Measurements from ENCODE around the gene PRKAA1.

The PRKAA1 gene

DNA sequence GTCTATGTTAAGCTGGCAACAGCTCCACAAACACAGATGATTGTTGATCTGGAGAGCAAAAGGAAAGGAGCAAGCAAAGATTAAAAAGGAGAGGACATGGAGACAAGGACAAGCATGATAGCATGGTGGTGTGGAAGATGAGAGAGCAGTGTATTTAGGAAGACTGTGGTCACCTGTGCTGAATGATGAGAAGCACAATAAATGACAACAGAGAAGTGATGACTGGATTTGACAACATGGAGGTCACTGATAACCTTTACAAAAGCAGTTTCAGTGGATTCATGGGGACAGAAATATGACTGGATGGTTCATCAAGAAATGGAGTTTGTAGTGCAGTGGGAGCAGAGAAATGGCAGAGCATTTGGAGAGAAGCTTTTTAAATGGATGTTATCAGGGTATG lies 62.6 kb downstream of the PRKAA1 start:
- H4K91ac ChIP-seq (ENCODE audit: low read depth, low read length, poor library complexity), result no peak overlapping the region
- H3K18ac ChIP-seq (ENCODE audit: low read length), result no peak overlapping the region
- H3K4me2 ChIP-seq (ENCODE audit: insufficient read depth, low read length, poor library complexity, severe bottlenecking), result no peak overlapping the region
- no peak overlapping the region for H2BK15ac ChIP-seq (ENCODE audit: low read length)
- no peak overlapping the region for H3K14ac ChIP-seq (ENCODE audit: low read length)
- no peak overlapping the region for H3K27ac ChIP-seq (replicated peaks; ENCODE audit: low read length)
- H4K8ac ChIP-seq (ENCODE audit: low read depth, low read length), result no peak overlapping the region
- H3K9me3 ChIP-seq (replicated peaks in 1 of 2; ENCODE audit: control insufficient read depth in 2 of 2, insufficient read depth in 1 of 2, low read depth in 1 of 2, low read length in 2 of 2), result peaks cover 0 to 16% of the 10 kb centered on the region in 2 donors
- DNase-seq (ENCODE audit: low spot score), result no peak
- no peaks in the 10 kb centered on the region for H3K4me1 ChIP-seq (ENCODE audit: control insufficient read depth in 2 of 2, insufficient read depth in 1 of 2, low read depth in 1 of 2, low read length in 2 of 2)
- H2AFZ ChIP-seq (ENCODE audit: low read length), result no peak overlapping the region
- H3K4ac ChIP-seq (ENCODE audit: low read length), result no peak overlapping the region
- H2AK5ac ChIP-seq (ENCODE audit: low read depth, low read length), result no peak overlapping the region
- H3K4me3 ChIP-seq (ENCODE audit: low read length in 2 of 2), result no peak overlapping the region
- H3K27me3 ChIP-seq (ENCODE audit: control insufficient read depth in 3 of 3, insufficient read depth in 3 of 3, low read depth in 1 of 3, low read length in 3 of 3), result no peaks in the 10 kb centered on the region
- no peak overlapping the region for H2BK12ac ChIP-seq (ENCODE audit: low read length)
- no peak overlapping the region for H3K9ac ChIP-seq (ENCODE audit: low read depth, low read length, poor library complexity)
- no peak overlapping the region for H2BK5ac ChIP-seq (ENCODE audit: low read length)
- H3K23ac ChIP-seq (ENCODE audit: low read depth, low read length, poor library complexity), result no peak overlapping the region
- no peak overlapping the region for H2BK120ac ChIP-seq (ENCODE audit: low read depth, low read length)
- peaks cover 1% of the 10 kb centered on the region for H3K79me1 ChIP-seq (ENCODE audit: low read depth, low read length)
- peaks cover 3 to 19% of the 10 kb centered on the region in 2 donors for H3K36me3 ChIP-seq (replicated peaks in 1 of 2; ENCODE audit: control insufficient read depth in 2 of 2, insufficient read depth in 2 of 2, low read length in 2 of 2)

- Histone ChIP-seq H3K27ac (replicated peaks; ENCODE audit: low read length) (no peak overlapping the region), H2AK5ac (ENCODE audit: low read depth, low read length) (no peak overlapping the region), H3K4ac (ENCODE audit: low read length) (no peak overlapping the region), H2BK15ac (ENCODE audit: low read length) (no peak overlapping the region), H2BK120ac (ENCODE audit: low read depth, low read length) (no peak overlapping the region), H3K4me2 (ENCODE audit: insufficient read depth, low read length, poor library complexity, severe bottlenecking) (no peak overlapping the region), H3K9me3 (replicated peaks in 1 of 2; ENCODE audit: control insufficient read depth in 2 of 2, insufficient read depth in 1 of 2, low read depth in 1 of 2, low read length in 2 of 2) (peaks cover 0 to 11% of the 10 kb centered on the region in 2 donors), H3K4me3 (ENCODE audit: low read length in 2 of 2) (no peak overlapping the region), H3K27me3 (ENCODE audit: control insufficient read depth in 3 of 3, insufficient read depth in 3 of 3, low read depth in 1 of 3, low read length in 3 of 3) (no peaks in the 10 kb centered on the region), H2BK5ac (ENCODE audit: low read length) (no peak overlapping the region), H3K79me1 (ENCODE audit: low read depth, low read length) (peaks cover 1% of the 10 kb centered on the region), H2BK12ac (ENCODE audit: low read length) (no peak overlapping the region), H3K18ac (ENCODE audit: low read length) (no peak overlapping the region), H3K14ac (ENCODE audit: low read length) (no peak overlapping the region), H2AFZ (ENCODE audit: low read length) (no peak overlapping the region), H3K36me3 (replicated peaks in 1 of 2; ENCODE audit: control insufficient read depth in 2 of 2, insufficient read depth in 2 of 2, low read length in 2 of 2) (peaks cover 0 to 14% of the 10 kb centered on the region in 2 donors), H4K91ac (ENCODE audit: low read depth, low read length, poor library complexity) (no peak overlapping the region), H3K9ac (ENCODE audit: low read depth, low read length, poor library complexity) (no peak overlapping the region), H4K8ac (ENCODE audit: low read depth, low read length) (no peak overlapping the region), H3K23ac (ENCODE audit: low read depth, low read length, poor library complexity) (no peak overlapping the region), H3K4me1 (ENCODE audit: control insufficient read depth in 2 of 2, insufficient read depth in 1 of 2, low read depth in 1 of 2, low read length in 2 of 2) (no peaks in the 10 kb centered on the region)
- WGBS, 2 donors (ENCODE audit: extremely low coverage in 2 of 2, insufficient read length in 2 of 2, insufficient replicate concordance in 1 of 2), result no CpG with 5 or more reads among the region's 2 CpGs
- DNase-seq (ENCODE audit: low spot score), result no peak
Observed at GRCh38 chr5:40734986-40735385, 63.2 kb downstream of the PRKAA1 start.

GRCh38 chr5:40733879-40734563 lies 64.2 kb downstream of the PRKAA1 start:
- Histone ChIP-seq H3K9me3 (replicated peaks in 1 of 2; ENCODE audit: control insufficient read depth in 2 of 2, insufficient read depth in 1 of 2, low read depth in 1 of 2, low read length in 2 of 2) (peaks cover 0 to 3% of the 10 kb centered on the region in 2 donors), H3K4me2 (ENCODE audit: insufficient read depth, low read length, poor library complexity, severe bottlenecking) (no peak overlapping the region)

DNA sequence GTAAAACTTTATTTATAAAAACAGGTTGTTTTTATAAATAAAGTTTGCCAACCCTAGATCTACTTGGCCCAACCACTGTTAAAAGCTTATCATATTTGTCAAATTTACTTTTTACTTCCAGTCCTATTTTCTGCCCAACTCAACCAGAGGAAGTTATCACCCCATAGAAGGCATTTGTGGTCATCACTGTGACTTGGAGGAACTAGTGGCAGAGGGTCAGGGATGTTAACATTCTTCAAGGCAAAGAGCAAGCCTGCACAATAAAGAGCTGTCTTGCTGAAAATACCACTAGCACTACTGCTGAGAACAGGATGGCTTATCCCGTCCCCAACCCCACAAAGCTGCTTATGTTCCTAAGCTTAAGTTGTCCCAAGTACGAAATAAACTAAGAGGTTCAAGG lies 64.7 kb downstream of the PRKAA1 start:
- Histone ChIP-seq H3K23ac (ENCODE audit: low read depth, low read length, poor library complexity) (no peak overlapping the region), H2BK120ac (ENCODE audit: low read depth, low read length) (no peak overlapping the region), H3K4ac (ENCODE audit: low read length) (no peak overlapping the region), H3K27me3 (ENCODE audit: control insufficient read depth in 3 of 3, insufficient read depth in 3 of 3, low read depth in 1 of 3, low read length in 3 of 3) (no peaks in the 10 kb centered on the region), H3K14ac (ENCODE audit: low read length) (no peak overlapping the region), H2AFZ (ENCODE audit: low read length) (no peak overlapping the region), H3K9ac (ENCODE audit: low read depth, low read length, poor library complexity) (no peak overlapping the region), H3K18ac (ENCODE audit: low read length) (no peak overlapping the region), H3K27ac (replicated peaks; ENCODE audit: low read length) (no peak overlapping the region), H3K4me2 (ENCODE audit: insufficient read depth, low read length, poor library complexity, severe bottlenecking) (no peak overlapping the region), H2AK5ac (ENCODE audit: low read depth, low read length) (no peak overlapping the region), H4K91ac (ENCODE audit: low read depth, low read length, poor library complexity) (no peak overlapping the region), H3K79me1 (ENCODE audit: low read depth, low read length) (peaks cover 1% of the 10 kb centered on the region), H3K4me3 (ENCODE audit: low read length in 2 of 2) (no peak overlapping the region), H2BK5ac (ENCODE audit: low read length) (no peak overlapping the region), H2BK15ac (ENCODE audit: low read length) (no peak overlapping the region), H4K8ac (ENCODE audit: low read depth, low read length) (no peak overlapping the region), H3K4me1 (ENCODE audit: control insufficient read depth in 2 of 2, insufficient read depth in 1 of 2, low read depth in 1 of 2, low read length in 2 of 2) (no peaks in the 10 kb centered on the region), H2BK12ac (ENCODE audit: low read length) (no peak overlapping the region), H3K9me3 (replicated peaks in 1 of 2; ENCODE audit: control insufficient read depth in 2 of 2, insufficient read depth in 1 of 2, low read depth in 1 of 2, low read length in 2 of 2) (no peaks in the 10 kb centered on the region), H3K36me3 (replicated peaks in 1 of 2; ENCODE audit: control insufficient read depth in 2 of 2, insufficient read depth in 2 of 2, low read length in 2 of 2) (no peaks in the 10 kb centered on the region)
- WGBS, 2 donors (ENCODE audit: extremely low coverage in 2 of 2, insufficient read length in 2 of 2, insufficient replicate concordance in 1 of 2), result no CpG with 5 or more reads among the region's 2 CpGs
- no peak for DNase-seq (ENCODE audit: low spot score)

More at GRCh38 chr5:40733879-40734563, 64.2 kb downstream of the PRKAA1 start:
- Histone ChIP-seq H2BK15ac (ENCODE audit: low read length) (no peak overlapping the region), H2AFZ (ENCODE audit: low read length) (no peak overlapping the region), H3K27me3 (ENCODE audit: control insufficient read depth in 3 of 3, insufficient read depth in 3 of 3, low read depth in 1 of 3, low read length in 3 of 3) (no peaks in the 10 kb centered on the region), H3K4me1 (ENCODE audit: control insufficient read depth in 2 of 2, insufficient read depth in 1 of 2, low read depth in 1 of 2, low read length in 2 of 2) (no peaks in the 10 kb centered on the region), H3K4me3 (ENCODE audit: low read length in 2 of 2) (no peak overlapping the region), H3K14ac (ENCODE audit: low read length) (no peak overlapping the region), H3K18ac (ENCODE audit: low read length) (no peak overlapping the region), H2BK5ac (ENCODE audit: low read length) (no peak overlapping the region), H3K23ac (ENCODE audit: low read depth, low read length, poor library complexity) (no peak overlapping the region), H4K8ac (ENCODE audit: low read depth, low read length) (no peak overlapping the region), H2AK5ac (ENCODE audit: low read depth, low read length) (no peak overlapping the region), H3K79me1 (ENCODE audit: low read depth, low read length) (peaks cover 1% of the 10 kb centered on the region), H3K27ac (replicated peaks; ENCODE audit: low read length) (no peak overlapping the region), H4K91ac (ENCODE audit: low read depth, low read length, poor library complexity) (no peak overlapping the region), H3K36me3 (replicated peaks in 1 of 2; ENCODE audit: control insufficient read depth in 2 of 2, insufficient read depth in 2 of 2, low read length in 2 of 2) (peaks cover 0 to 5% of the 10 kb centered on the region in 2 donors), H3K4ac (ENCODE audit: low read length) (no peak overlapping the region), H2BK12ac (ENCODE audit: low read length) (no peak overlapping the region), H3K9ac (ENCODE audit: low read depth, low read length, poor library complexity) (no peak overlapping the region), H2BK120ac (ENCODE audit: low read depth, low read length) (no peak overlapping the region)
- no CpG with 5 or more reads among the region's 3 CpGs for WGBS, 2 donors (ENCODE audit: extremely low coverage in 2 of 2, insufficient read length in 2 of 2, insufficient replicate concordance in 1 of 2)
- DNase-seq (ENCODE audit: low spot score), result no peak

Measured in neuronal stem cell (in vitro differentiated cells).